Loucy (cell line): Measurements from ENCODE around the gene MTLN.
"Not testable (repeated sequence)": the region's sequence is repeated elsewhere in the genome, so short reads cannot be mapped to it uniquely, and the experiment has no call there.

Source experiments
- H2AFZ ChIP-seq: fragments of 200-600 bp; sonication (generic); 2 replicates; pipeline ENCODE4 v1.6.0; 2016; ENCODE audit warnings: antibody characterized with exemption, mild to moderate bottlenecking, low read length, moderate library complexity
- H3F3A ChIP-seq: fragments of 200-600 bp; 2 replicates; pipeline ENCODE4 v1.6.0; 2016; ENCODE audit warnings: antibody characterized with exemption, low read depth, mild to moderate bottlenecking
- H3K27me3 ChIP-seq: fragments of 200-600 bp; sonication (generic); 2 replicates; pipeline ENCODE4 v1.6.1; 2014; ENCODE audit warnings: low read length, mild to moderate bottlenecking; ENCODE audit not compliant: insufficient read depth, poor library complexity, severe bottlenecking
- H3K36me3 ChIP-seq: fragments of 200-600 bp; sonication (generic); 2 replicates; pipeline ENCODE4 v1.6.1; 2016; ENCODE audit warnings: low read length; ENCODE audit not compliant: insufficient read depth
- H3K4me1 ChIP-seq: fragments of 200-600 bp; sonication (generic); 2 replicates; pipeline ENCODE4 v1.5.1; 2014; ENCODE audit warnings: low read length, mild to moderate bottlenecking; ENCODE audit not compliant: insufficient read depth, poor library complexity, severe bottlenecking
- H3K4me2 ChIP-seq: fragments of 200-600 bp; sonication (generic); 2 replicates; pipeline ENCODE4 v1.6.0; 2014; ENCODE audit warnings: antibody characterized with exemption, low read length, low read depth, mild to moderate bottlenecking; ENCODE audit not compliant: poor library complexity, severe bottlenecking
- H3K4me3 ChIP-seq: fragments of 200-600 bp; sonication (generic); 2 replicates; pipeline ENCODE4 v1.5.1; 2014; ENCODE audit warnings: low read length, mild to moderate bottlenecking, mixed read lengths; ENCODE audit not compliant: poor library complexity, severe bottlenecking
- H3K79me2 ChIP-seq: fragments of 200-600 bp; sonication (generic); 2 replicates; pipeline ENCODE4 v1.6.1; 2014; ENCODE audit warnings: low read length; ENCODE audit not compliant: insufficient read depth
- H3K9ac ChIP-seq: fragments of 200-600 bp; sonication (generic); 2 replicates; pipeline ENCODE4 v1.6.0; 2014; ENCODE audit warnings: mild to moderate bottlenecking, low read depth, low read length, moderate library complexity; ENCODE audit not compliant: poor library complexity, severe bottlenecking
- H3K9me2 ChIP-seq: fragments of 200-600 bp; sonication (generic); replicated peaks from 2 replicates; pipeline ENCODE4 v1.6.1; 2016; ENCODE audit warnings: low read depth, low read length, mixed read lengths
- H3K9me3 ChIP-seq: fragments of 200-600 bp; sonication (generic); 2 replicates; pipeline ENCODE4 v1.6.1; 2014; ENCODE audit warnings: mild to moderate bottlenecking, antibody characterized with exemption, low read length, low read depth; ENCODE audit not compliant: insufficient read depth
- H4K20me1 ChIP-seq: fragments of 200-600 bp; sonication (generic); 2 replicates; pipeline ENCODE4 v1.6.0; 2014; ENCODE audit warnings: antibody characterized with exemption, low read length, mild to moderate bottlenecking; ENCODE audit not compliant: insufficient read depth, poor library complexity, severe bottlenecking
- CTCF ChIP-seq: fragments of 200-600 bp; sonication (generic); conservative IDR thresholded peaks from 2 replicates; pipeline ENCODE4 v1.5.1; 2014; ENCODE audit warnings: mild to moderate bottlenecking, antibody characterized with exemption, low read length
- EZH2phosphoT487 ChIP-seq: fragments of 200-600 bp; IDR thresholded peaks from 2 replicates; pipeline ENCODE4 v1.6.1; 2018; ENCODE audit warnings: antibody characterized with exemption, mild to moderate bottlenecking, moderate library complexity, borderline replicate concordance

MTLN gene, protein sequence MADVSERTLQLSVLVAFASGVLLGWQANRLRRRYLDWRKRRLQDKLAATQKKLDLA

DNA sequence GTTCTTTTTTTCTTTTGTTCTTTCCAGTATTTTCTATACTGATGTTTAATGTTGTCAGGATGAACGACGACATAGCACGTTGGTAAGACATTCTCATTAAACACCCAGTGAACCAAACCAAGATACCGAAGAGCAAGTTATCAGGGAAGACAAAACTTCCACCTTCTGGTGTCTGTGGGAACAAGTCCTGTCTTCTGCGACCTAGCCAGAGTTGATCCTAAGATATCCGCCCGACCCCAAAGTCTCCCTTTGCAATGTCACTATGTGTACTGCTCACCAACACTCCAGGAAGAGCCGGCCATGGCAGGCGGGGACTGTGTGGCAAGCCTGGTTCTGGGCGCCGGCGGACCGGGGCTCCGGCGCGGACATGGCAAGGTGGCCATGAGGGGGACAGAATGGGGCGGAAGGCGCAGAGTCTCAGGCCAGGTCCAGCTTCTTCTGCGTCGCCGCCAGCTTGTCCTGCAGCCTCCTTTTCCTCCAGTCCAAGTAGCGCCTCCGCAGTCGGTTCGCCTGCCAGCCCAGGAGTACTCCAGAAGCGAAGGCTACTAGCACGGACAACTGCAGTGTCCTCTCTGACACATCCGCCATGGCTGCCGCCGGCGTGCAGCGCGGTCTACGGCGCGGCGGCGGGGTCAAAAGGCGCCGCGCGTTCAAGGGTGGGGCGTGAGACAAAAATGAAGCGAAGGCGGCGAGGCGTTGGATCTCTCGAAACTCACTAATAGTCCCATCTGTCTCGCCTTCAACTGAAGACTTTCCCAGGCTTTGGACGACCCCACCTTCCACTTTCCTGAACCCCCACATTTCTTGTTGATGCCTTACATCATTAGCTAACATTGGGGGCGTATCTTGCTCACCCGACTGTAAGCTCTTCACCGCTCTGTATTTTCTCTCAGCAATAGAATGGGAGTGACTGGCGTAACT, at the start of gene MTLN:
MTLN (minus strand) TSS at position 610 of the 921 bp plus-strand sequence; CDS start at position 588, 22 bp downstream.
- Histone ChIP-seq H3K9me3 (peaks cover 7% of the 10 kb centered on the region; the same call in 1 of the 2 replicates), H3K9ac (peak within 1 kb of the TSS; percentile 88), H3K9me2 (no peaks in the 10 kb centered on the region), H3K79me2 (peaks cover 24% of the 10 kb centered on the region), H3F3A (no peaks in the 10 kb centered on the region), H3K4me1 (peaks cover 16% of the 10 kb centered on the region), H4K20me1 (no peaks in the 10 kb centered on the region), H2AFZ (peak within 1 kb of the TSS; percentile 97), H3K36me3 (0 out of 2 replicates have a peak, but pooled peaks cover 3% of the 10 kb centered on the region), H3K4me2 (peak within 1 kb of the TSS; percentile 86), H3K4me3 (peak within 1 kb of the TSS; percentile 95), H3K27me3 (peaks cover 37% of the 10 kb centered on the region)
- TF ChIP-seq CTCF (no peak), EZH2phosphoT487 (no peak)

DNA sequence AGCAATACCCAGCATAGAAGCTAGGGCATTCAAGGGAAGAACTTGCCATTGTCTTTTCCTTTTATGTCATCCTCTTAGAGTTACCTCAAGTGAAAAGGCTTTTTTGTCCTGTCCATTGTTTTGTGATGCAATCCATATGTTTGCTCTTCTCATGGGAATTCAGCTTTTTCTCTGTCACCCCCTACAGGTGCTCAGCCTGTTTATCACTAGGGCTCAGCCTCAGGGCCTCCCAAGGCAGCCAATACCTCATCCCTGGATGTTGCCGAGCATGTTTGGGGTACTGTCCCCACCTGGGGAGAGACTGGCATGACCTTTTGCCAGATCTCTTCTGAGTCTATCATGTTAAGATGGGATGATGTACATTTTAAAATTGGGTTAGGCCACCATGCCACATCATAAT, 49.6 kb upstream of the MTLN start:
- not testable (repeated sequence) for H2AFZ ChIP-seq, H3K36me3 ChIP-seq, H3F3A ChIP-seq, H3K4me2 ChIP-seq, H3K27me3 ChIP-seq, H3K79me2 ChIP-seq, H3K9me3 ChIP-seq, H3K9ac ChIP-seq, H4K20me1 ChIP-seq, H3K4me3 ChIP-seq, H3K9me2 ChIP-seq, H3K4me1 ChIP-seq

- H3K27me3 ChIP-seq, H3K4me3 ChIP-seq, H3K79me2 ChIP-seq, H3K9ac ChIP-seq, H3K4me2 ChIP-seq, H3K9me3 ChIP-seq, H2AFZ ChIP-seq, H3K36me3 ChIP-seq, H3K4me1 ChIP-seq, H4K20me1 ChIP-seq, H3K9me2 ChIP-seq, H3F3A ChIP-seq: not testable (repeated sequence)
Observed at GRCh38 chr2:110248081-110248795, 35.9 kb upstream of the MTLN start.

- not testable (repeated sequence) for H3K9me3 ChIP-seq, H3K27me3 ChIP-seq, H3K79me2 ChIP-seq, H3K4me3 ChIP-seq, H3K36me3 ChIP-seq, H3K9ac ChIP-seq, H3K9me2 ChIP-seq, H3K4me2 ChIP-seq, H3K4me1 ChIP-seq, H4K20me1 ChIP-seq, H3F3A ChIP-seq, H2AFZ ChIP-seq
Observed at GRCh38 chr2:110245488-110246435, 33.4 kb upstream of the MTLN start.

- not testable (repeated sequence) for H3F3A ChIP-seq, H3K36me3 ChIP-seq, H3K9ac ChIP-seq, H3K4me1 ChIP-seq, H3K79me2 ChIP-seq, H3K9me2 ChIP-seq, H3K4me2 ChIP-seq, H4K20me1 ChIP-seq, H3K9me3 ChIP-seq, H3K27me3 ChIP-seq, H3K4me3 ChIP-seq, H2AFZ ChIP-seq
Observed at GRCh38 chr2:110243283-110243682, 30.9 kb upstream of the MTLN start.

DNA sequence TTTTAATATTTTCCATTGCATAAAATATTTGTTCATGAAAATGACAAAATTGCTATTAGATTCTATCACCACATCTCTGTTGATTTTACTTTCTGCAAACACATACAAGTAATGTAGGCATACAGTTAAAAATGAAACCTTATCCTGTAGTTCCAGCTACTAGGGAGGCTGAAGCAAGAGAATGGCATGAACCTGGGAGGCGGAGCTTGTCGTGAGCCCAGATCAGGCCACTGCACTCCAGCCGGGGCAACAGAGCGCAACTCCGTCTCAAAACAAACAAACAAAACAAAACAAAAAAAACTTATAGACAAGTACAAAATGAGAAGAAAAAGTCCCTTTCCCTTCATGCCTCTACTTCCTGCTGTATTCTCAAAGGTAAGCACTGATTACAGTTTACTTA, 22.2 kb upstream of the MTLN start:
- not testable (repeated sequence) for H3F3A ChIP-seq, H2AFZ ChIP-seq, H3K4me1 ChIP-seq

More for the DNA sequence above, 22.2 kb upstream of the MTLN start:
- H3K4me3 ChIP-seq, H3K79me2 ChIP-seq, H3K36me3 ChIP-seq, H3K27me3 ChIP-seq, H3K9me3 ChIP-seq, H3K4me2 ChIP-seq, H3K9me2 ChIP-seq, H3K9ac ChIP-seq, H4K20me1 ChIP-seq: not testable (repeated sequence)
